GM12878 (cell line): ENCODE data around the gene INHBA. TPM values are rescaled to one million over a fixed set of nuclear protein-coding genes. Genes with fewer than 3 reads are reported as not detected.

Source experiments
- ATAC-seq: fragments of 200-7000 bp; cut with Tn5 transposase; 3 replicates; pipeline ENCODE4 v1.9.1; 2020; ENCODE audit warnings: mild to moderate bottlenecking, moderate library complexity
- BruUV-seq: library from RNA; stranded (reverse); fragments of 400-500 nt; replicated peaks from 2 replicates; lab custom pipeline; 2021; lab: Mats Ljungman, UMichigan
- CTCF ChIA-PET: fragments of 300-600 bp; sonication (Branson Sonifier 250); formaldehyde crosslinking; extraction: SDS; loops from one replicate; lab custom pipeline; 2021; ENCODE audit warnings: inconsistent platforms; lab: Yijun Ruan, JAX
- POLR2A ChIA-PET: fragments of 350-600 bp; formaldehyde crosslinking; extraction: SDS; loops from one replicate; lab custom pipeline; 2021; ENCODE audit warnings: inconsistent platforms; lab: Charles Lee
- RAD21 ChIA-PET: fragments of 300-600 bp; sonication (Branson Sonifier 250); formaldehyde crosslinking; loops from one replicate; lab custom pipeline; 2023; ENCODE audit warnings: antibody characterized with exemption; ENCODE audit not compliant: unreplicated experiment; lab: Charles Lee
- SMC1A ChIA-PET: fragments of 300-600 bp; sonication (Branson Sonifier 250); formaldehyde crosslinking; loops from one replicate; lab custom pipeline; 2023; ENCODE audit not compliant: unreplicated experiment, uncharacterized antibody; lab: Charles Lee
- DNase-seq: peaks from one replicate; pipeline ENCODE4 v3.0.0-alpha.2; 2011; ENCODE audit warnings: low read depth, low spot score
- FAIRE-seq: peaks from 3 replicates; lab custom pipeline; 2011; peaks lifted over from hg19 to GRCh38; lab: Jason Lieb, UNC
- H2AFZ ChIP-seq: 2 replicates; pipeline ENCODE4 v1.6.0; 2011; ENCODE audit warnings: low read depth, low read length, control low read depth; ENCODE audit not compliant: control insufficient read depth
- H3K27ac ChIP-seq: 2 replicates; pipeline ENCODE4 v1.5.1; 2011; ENCODE audit warnings: control low read depth; ENCODE audit not compliant: control insufficient read depth, insufficient read depth
- H3K27me3 ChIP-seq, 2 experiments: replicated peaks in 1 of 2; 2 replicates each; pipeline versions ENCODE4 v1.6.0 to v1.6.1; 2011; ENCODE audit warnings: low read length in 1 of 2; ENCODE audit not compliant: control insufficient read depth in 2 of 2, insufficient read depth in 2 of 2
- H3K36me3 ChIP-seq, 2 experiments: 2 replicates each; pipeline ENCODE4 v1.5.1; 2011; ENCODE audit warnings: low read length in 1 of 2; ENCODE audit not compliant: control insufficient read depth in 2 of 2, insufficient read depth in 2 of 2
- H3K4me1 ChIP-seq: 2 replicates; pipeline ENCODE4 v1.6.1; 2011; ENCODE audit warnings: mild to moderate bottlenecking, low read length, moderate library complexity, mixed read lengths; ENCODE audit not compliant: control insufficient read depth, insufficient read depth
- H3K4me2 ChIP-seq: 2 replicates; pipeline ENCODE4 v1.6.0; 2011; ENCODE audit warnings: control low read depth; ENCODE audit not compliant: control insufficient read depth, insufficient read depth
- H3K4me3 ChIP-seq: fragments of 200-600 bp; sonication (generic); 2 replicates; pipeline ENCODE4 v1.5.1; 2016
- H3K79me2 ChIP-seq: 2 replicates; pipeline ENCODE4 v1.6.0; 2011; ENCODE audit warnings: low read length; ENCODE audit not compliant: control insufficient read depth, insufficient read depth
- H3K9ac ChIP-seq: 2 replicates; pipeline ENCODE4 v1.8.0; 2011; ENCODE audit warnings: low read length, control low read depth, mixed read lengths; ENCODE audit not compliant: control insufficient read depth, insufficient read depth
- H3K9me3 ChIP-seq: replicated peaks from 3 replicates; pipeline ENCODE4 v1.5.1; 2011; ENCODE audit warnings: mild to moderate bottlenecking, low read length; ENCODE audit not compliant: control insufficient read depth, insufficient read depth
- H4K20me1 ChIP-seq: 2 replicates; pipeline ENCODE4 v1.6.0; 2011; ENCODE audit not compliant: control insufficient read depth, insufficient read depth
- CUX1 ChIP-seq: IDR thresholded peaks from 2 replicates; pipeline ENCODE4 v1.6.1; 2012; ENCODE audit warnings: improper control_type of control experiment, low read depth, low read length; ENCODE audit not compliant: insufficient replicate concordance
- MEF2A ChIP-seq: IDR thresholded peaks from 2 replicates; pipeline ENCODE4 v1.6.1; 2011; ENCODE audit warnings: low read depth, mild to moderate bottlenecking, low read length, moderate library complexity; ENCODE audit not compliant: insufficient read depth
- MTA3 ChIP-seq: IDR thresholded peaks from 2 replicates; pipeline ENCODE4 v1.6.1; 2012; ENCODE audit warnings: low read length, inconsistent platforms, borderline replicate concordance
- ZBTB40 ChIP-seq: fragments of 450-650 bp; IDR thresholded peaks from 2 replicates; pipeline ENCODE4 v1.6.1; 2016; ENCODE audit warnings: mild to moderate bottlenecking, moderate library complexity, borderline replicate concordance
- in situ Hi-C: fragments of 300-500 bp; cut with MboI; formaldehyde crosslinking; loops from 9 replicates; pipeline ENCODE4 v1.14.3; 2018; ENCODE audit warnings: mixed read lengths
- intact Hi-C: fragments of 100-400 bp; cut with micrococcal nuclease; formaldehyde crosslinking; loops from one replicate; pipeline ENCODE4 v1.14.2; 2022; ENCODE audit not compliant: unreplicated experiment
- polyA plus RNA-seq, 11 experiments: library from polyadenylated mRNA; depleted of rRNA in 4 of 11; unstranded in 6 of 11; stranded (reverse) in 5 of 11; fragments of >200 nt; fragmentation: Nextera tagmentation in 4 of 11; fragmentation: Illumina TruSeq in 1 of 11; extraction: Ambion mirVana in 4 of 11; extraction: Trizol in 1 of 11; gene quantifications; 1 replicate in 1 of 11; 2 replicates in 10 of 11; pipeline versions ENCODE4 v1.2.1 to v1.2.3, GENCODE V29; 2011 to 2016; ENCODE audit warnings: inconsistent platforms in 2 of 11, missing spikeins in 2 of 11, low read depth in 1 of 11
- total RNA-seq, 4 experiments: library from RNA; depleted of rRNA in 3 of 4; stranded (reverse); fragments of >200 nt in 3 of 4; fragmentation: Illumina TruSeq in 1 of 4; extraction: Trizol in 1 of 4; gene quantifications; 2 replicates each; pipeline versions ENCODE4 v1.2.1 to v1.2.3, GENCODE V29; 2013 to 2021
- TF ChIP-seq, protein P1 (sequence below): IDR thresholded peaks from 2 replicates; pipeline ENCODE4 v1.6.1; 2012; ENCODE audit warnings: mild to moderate bottlenecking, low read depth, low read length
- TF ChIP-seq, protein P2 (sequence below): IDR thresholded peaks from 2 replicates; pipeline ENCODE4 v1.6.1; 2012; ENCODE audit warnings: low read depth, low read length, improper control_type of control experiment
- TF ChIP-seq, protein P3 (sequence below): fragments of 150-350 bp; IDR thresholded peaks from 2 replicates; pipeline ENCODE4 v1.6.1; 2014; ENCODE audit warnings: mild to moderate bottlenecking, low read depth, low read length

The INHBA gene
- total and polyA plus RNA-seq, 10 of the 15 experiments (the other 5 are each of a cell fraction or from before 2014, with no cell fraction given) = 0.04 to 0.05 (median 0.05) TPM; not detected in 6

GRCh38 chr7:41747961-41748360, 45.1 kb upstream of the INHBA start:
- no peak overlapping the region for H3K27ac ChIP-seq
- H3K4me3 ChIP-seq = no peak overlapping the region
- no peaks in the 10 kb centered on the region; the same call in none of the 3 replicates for H3K9me3 ChIP-seq
- no peaks in the 10 kb centered on the region for H3K27me3 ChIP-seq
- H2AFZ ChIP-seq = no peak overlapping the region
- no peaks in the 10 kb centered on the region for H3K36me3 ChIP-seq
- BruUV-seq = no TSS peak
- no peaks in the 10 kb centered on the region for H3K4me1 ChIP-seq
- no peak for FAIRE-seq
- H3K79me2 ChIP-seq = no peaks in the 10 kb centered on the region
- ChIA-PET RAD21 (no interaction called here), CTCF (interaction anchor here (0.8 to 1.2 kb wide), 2 partner anchors 11 to 62 kb away, joined by 3 to 4 read pairs; no protein-coding TSS in a partner anchor), SMC1A (interaction anchor here (0.7 to 1.1 kb wide), 2 partner anchors 13 to 17 kb away, joined by 4 read pairs; no protein-coding TSS in a partner anchor), POLR2A (no interaction called here)
- no peak overlapping the region for H3K9ac ChIP-seq
- no peak overlapping the region for H3K4me2 ChIP-seq
- intact Hi-C loops (no loop called here), in situ Hi-C loops (no loop called here)
- no peak for DNase-seq
- ATAC-seq = no peak
- no peaks in the 10 kb centered on the region for H4K20me1 ChIP-seq
- TF ChIP-seq MEF2A = no peak
- no peak for TF ChIP-seq CUX1
- TF ChIP-seq, protein P1, sequence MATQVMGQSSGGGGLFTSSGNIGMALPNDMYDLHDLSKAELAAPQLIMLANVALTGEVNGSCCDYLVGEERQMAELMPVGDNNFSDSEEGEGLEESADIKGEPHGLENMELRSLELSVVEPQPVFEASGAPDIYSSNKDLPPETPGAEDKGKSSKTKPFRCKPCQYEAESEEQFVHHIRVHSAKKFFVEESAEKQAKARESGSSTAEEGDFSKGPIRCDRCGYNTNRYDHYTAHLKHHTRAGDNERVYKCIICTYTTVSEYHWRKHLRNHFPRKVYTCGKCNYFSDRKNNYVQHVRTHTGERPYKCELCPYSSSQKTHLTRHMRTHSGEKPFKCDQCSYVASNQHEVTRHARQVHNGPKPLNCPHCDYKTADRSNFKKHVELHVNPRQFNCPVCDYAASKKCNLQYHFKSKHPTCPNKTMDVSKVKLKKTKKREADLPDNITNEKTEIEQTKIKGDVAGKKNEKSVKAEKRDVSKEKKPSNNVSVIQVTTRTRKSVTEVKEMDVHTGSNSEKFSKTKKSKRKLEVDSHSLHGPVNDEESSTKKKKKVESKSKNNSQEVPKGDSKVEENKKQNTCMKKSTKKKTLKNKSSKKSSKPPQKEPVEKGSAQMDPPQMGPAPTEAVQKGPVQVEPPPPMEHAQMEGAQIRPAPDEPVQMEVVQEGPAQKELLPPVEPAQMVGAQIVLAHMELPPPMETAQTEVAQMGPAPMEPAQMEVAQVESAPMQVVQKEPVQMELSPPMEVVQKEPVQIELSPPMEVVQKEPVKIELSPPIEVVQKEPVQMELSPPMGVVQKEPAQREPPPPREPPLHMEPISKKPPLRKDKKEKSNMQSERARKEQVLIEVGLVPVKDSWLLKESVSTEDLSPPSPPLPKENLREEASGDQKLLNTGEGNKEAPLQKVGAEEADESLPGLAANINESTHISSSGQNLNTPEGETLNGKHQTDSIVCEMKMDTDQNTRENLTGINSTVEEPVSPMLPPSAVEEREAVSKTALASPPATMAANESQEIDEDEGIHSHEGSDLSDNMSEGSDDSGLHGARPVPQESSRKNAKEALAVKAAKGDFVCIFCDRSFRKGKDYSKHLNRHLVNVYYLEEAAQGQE = no peak
- TF ChIP-seq, protein P2, sequence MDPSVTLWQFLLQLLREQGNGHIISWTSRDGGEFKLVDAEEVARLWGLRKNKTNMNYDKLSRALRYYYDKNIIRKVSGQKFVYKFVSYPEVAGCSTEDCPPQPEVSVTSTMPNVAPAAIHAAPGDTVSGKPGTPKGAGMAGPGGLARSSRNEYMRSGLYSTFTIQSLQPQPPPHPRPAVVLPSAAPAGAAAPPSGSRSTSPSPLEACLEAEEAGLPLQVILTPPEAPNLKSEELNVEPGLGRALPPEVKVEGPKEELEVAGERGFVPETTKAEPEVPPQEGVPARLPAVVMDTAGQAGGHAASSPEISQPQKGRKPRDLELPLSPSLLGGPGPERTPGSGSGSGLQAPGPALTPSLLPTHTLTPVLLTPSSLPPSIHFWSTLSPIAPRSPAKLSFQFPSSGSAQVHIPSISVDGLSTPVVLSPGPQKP = no peak
- TF ChIP-seq, protein P3, sequence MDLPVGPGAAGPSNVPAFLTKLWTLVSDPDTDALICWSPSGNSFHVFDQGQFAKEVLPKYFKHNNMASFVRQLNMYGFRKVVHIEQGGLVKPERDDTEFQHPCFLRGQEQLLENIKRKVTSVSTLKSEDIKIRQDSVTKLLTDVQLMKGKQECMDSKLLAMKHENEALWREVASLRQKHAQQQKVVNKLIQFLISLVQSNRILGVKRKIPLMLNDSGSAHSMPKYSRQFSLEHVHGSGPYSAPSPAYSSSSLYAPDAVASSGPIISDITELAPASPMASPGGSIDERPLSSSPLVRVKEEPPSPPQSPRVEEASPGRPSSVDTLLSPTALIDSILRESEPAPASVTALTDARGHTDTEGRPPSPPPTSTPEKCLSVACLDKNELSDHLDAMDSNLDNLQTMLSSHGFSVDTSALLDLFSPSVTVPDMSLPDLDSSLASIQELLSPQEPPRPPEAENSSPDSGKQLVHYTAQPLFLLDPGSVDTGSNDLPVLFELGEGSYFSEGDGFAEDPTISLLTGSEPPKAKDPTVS = no peak
- TF ChIP-seq ZBTB40 = no peak
- no peak for TF ChIP-seq MTA3
